Subcutaneous adipose tissue (tissue), 4 donors: ENCODE measurements around the gene PCYT2. TPM values are rescaled to one million over a fixed set of nuclear protein-coding genes. Genes with fewer than 3 reads are reported as not detected.

Experiments used
- total RNA-seq, 4 donors: library from RNA; depleted of rRNA; stranded (reverse); fragments of >200 nt; gene quantifications; one replicate each; pipeline ENCODE4 v1.1.0, GENCODE V29; 2016
- TF ChIP-seq, protein P1 (sequence below): fragments of 450-650 bp; IDR thresholded peaks from one replicate; pipeline ENCODE4 v1.5.1; 2016; ENCODE audit warnings: low read depth, mild to moderate bottlenecking, control low read depth, antibody characterized with exemption, moderate library complexity

Gene PCYT2
- total RNA-seq, 4 donors from 2014 or later = 23.8 to 130 (median 39.7) TPM

DNA sequence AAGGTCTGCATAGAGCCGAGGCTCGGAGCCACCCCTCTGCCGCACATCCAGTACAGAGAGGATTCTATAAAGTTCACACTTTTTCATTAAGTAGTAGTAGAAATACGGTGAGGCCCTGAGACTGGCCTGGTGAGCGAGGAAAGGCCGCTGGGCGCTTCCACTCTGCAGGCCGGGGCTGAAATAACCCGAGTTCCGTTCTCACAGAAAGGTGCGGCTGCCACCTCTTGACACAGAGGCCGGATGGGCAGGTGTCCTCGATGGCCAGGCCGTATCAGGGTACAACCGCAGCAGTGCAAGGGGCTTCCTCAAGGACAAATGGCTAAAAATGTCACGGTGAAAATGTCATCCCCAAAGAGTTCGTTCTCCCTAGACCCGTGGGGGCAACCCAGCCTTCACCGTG is 770 bp upstream of the PCYT2 start:
- TF ChIP-seq, protein P1, sequence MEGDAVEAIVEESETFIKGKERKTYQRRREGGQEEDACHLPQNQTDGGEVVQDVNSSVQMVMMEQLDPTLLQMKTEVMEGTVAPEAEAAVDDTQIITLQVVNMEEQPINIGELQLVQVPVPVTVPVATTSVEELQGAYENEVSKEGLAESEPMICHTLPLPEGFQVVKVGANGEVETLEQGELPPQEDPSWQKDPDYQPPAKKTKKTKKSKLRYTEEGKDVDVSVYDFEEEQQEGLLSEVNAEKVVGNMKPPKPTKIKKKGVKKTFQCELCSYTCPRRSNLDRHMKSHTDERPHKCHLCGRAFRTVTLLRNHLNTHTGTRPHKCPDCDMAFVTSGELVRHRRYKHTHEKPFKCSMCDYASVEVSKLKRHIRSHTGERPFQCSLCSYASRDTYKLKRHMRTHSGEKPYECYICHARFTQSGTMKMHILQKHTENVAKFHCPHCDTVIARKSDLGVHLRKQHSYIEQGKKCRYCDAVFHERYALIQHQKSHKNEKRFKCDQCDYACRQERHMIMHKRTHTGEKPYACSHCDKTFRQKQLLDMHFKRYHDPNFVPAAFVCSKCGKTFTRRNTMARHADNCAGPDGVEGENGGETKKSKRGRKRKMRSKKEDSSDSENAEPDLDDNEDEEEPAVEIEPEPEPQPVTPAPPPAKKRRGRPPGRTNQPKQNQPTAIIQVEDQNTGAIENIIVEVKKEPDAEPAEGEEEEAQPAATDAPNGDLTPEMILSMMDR = no peak

DNA sequence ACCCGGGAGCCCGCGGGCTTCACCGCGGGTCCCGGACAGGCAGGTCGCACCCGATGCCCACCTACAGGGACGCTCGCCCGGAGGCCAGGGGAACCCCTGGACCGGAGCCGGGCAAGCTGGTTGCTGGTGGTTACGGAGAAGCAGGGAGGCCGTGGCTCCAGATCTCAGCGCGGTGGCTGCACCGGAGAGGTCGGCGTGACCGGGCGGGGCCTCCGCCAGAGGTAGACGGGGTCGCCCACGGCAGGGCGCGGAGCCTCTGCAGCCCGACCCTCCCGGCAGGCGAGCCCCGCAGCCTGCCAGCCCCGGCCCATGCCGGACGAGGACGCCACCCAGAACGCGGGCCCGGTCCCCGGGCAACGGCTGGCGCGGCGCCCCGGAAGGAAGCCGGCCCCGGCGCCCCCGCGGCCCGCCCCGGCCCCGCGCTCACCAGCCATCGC is 341 bp downstream of the PCYT2 start:
- TF ChIP-seq, protein P1 = no peak

GRCh38 chr17:81909966-81910839 is 996 bp downstream of the PCYT2 start:
- TF ChIP-seq, protein P1 = no peak

DNA sequence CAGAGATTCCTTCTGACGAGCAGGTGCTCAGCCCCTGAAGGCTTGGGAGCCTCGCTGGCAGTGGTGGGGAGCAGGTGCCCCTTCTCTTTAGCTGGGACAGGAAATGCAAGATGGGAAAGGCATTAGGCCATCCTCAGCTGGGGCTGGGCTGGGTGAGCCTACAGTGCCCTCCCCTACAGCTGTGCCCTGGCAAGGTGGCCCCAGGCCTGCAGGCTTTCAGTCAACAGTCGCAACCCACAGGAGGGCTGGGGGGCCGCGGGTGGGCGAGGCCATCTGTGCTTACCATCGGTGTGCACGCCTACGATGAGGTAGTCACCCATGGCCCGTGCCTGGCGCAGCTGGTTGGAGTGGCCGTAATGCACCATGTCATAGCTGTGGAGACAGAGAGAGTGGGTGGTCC is 2.0 kb downstream of the PCYT2 start:
- TF ChIP-seq, protein P1 = no peak

GRCh38 chr17:81908793-81909192 is 2.4 kb downstream of the PCYT2 start:
- TF ChIP-seq, protein P1 = no peak

- TF ChIP-seq, protein P1 = no peak
Observed at GRCh38 chr17:81907219-81908145, 3.7 kb downstream of the PCYT2 start.
